ENCODE data around the gene HOXB6. TPM values are rescaled to one million over a fixed set of nuclear protein-coding genes. Genes with fewer than 3 reads are reported as not detected.

The HOXB6 gene
- total RNA-seq, 2 donors from 2014 or later, result not detected

DNA sequence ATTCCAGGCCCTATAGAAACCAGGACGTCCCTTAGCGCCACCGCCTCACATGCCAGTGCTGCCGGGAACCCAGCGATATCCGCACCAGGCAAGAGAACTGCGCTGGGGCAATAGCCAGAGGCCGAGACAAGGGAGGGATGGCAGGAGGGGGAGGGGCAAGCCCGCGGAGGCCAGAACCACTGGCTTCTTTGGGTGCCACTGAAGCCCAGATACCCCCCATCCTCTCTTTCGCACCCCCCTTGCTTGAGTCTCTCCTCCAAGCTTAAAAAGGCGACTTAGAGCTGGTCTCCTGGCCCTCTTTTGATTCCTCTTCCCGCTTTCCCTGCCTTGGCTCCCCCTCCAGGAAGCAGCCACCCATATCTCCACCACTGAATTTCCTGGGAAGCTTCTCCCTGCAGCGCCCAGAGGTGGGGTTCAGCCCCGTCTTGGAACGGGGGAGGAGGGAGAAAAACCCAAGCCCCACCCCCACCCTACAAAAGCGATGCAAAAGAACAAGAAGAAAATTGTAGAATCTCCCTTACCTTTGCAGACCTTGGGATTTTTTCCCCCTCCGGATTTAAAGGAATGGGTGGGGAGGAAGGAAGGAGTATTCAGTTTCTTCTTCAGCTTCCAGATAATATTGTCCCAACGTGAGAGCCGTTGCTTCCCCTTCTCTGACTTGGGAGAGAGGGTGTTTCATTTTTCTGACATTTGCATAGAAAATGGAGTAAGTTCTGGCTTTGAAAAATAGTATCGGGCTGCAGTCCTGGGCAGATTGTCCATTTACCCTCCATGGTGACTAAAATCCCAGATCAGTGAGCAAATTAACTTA is 622 bp downstream of the HOXB6 start:
- Mint-ChIP-seq H3K4me1 (peaks cover 1% of the 10 kb centered on the region), H3K36me3 (ENCODE audit: low read depth) (no peaks in the 10 kb centered on the region), H3K4me3 (no peak overlapping the region), H3K9me3 (no peaks in the 10 kb centered on the region), H3K27ac (no peak overlapping the region), H3K27me3 (ENCODE audit: insufficient read depth) (peaks cover 100% of the 10 kb centered on the region)
- Histone ChIP-seq H3K27me3 (ENCODE audit: control insufficient read depth, insufficient read depth, low read length, poor library complexity, severe bottlenecking) (peaks cover 100% of the 10 kb centered on the region), H3K4me3 (ENCODE audit: low read length) (no peak overlapping the region), H3K27ac (ENCODE audit: low read depth, low read length) (no peak overlapping the region), H3K4me1 (ENCODE audit: control insufficient read depth, insufficient read depth, low read length) (no peaks in the 10 kb centered on the region), H3K9ac (ENCODE audit: extremely low read depth, low read length, poor library complexity, severe bottlenecking) (no peak overlapping the region), H3K36me3 (ENCODE audit: control insufficient read depth, insufficient read depth, low read length) (no peaks in the 10 kb centered on the region), H3K9me3 (ENCODE audit: control insufficient read depth, low read length) (peaks cover 14% of the 10 kb centered on the region)
- TF ChIP-seq, protein P1, sequence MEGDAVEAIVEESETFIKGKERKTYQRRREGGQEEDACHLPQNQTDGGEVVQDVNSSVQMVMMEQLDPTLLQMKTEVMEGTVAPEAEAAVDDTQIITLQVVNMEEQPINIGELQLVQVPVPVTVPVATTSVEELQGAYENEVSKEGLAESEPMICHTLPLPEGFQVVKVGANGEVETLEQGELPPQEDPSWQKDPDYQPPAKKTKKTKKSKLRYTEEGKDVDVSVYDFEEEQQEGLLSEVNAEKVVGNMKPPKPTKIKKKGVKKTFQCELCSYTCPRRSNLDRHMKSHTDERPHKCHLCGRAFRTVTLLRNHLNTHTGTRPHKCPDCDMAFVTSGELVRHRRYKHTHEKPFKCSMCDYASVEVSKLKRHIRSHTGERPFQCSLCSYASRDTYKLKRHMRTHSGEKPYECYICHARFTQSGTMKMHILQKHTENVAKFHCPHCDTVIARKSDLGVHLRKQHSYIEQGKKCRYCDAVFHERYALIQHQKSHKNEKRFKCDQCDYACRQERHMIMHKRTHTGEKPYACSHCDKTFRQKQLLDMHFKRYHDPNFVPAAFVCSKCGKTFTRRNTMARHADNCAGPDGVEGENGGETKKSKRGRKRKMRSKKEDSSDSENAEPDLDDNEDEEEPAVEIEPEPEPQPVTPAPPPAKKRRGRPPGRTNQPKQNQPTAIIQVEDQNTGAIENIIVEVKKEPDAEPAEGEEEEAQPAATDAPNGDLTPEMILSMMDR (conservative IDR thresholded peaks at IDR 0.05), result no peak
- WGBS, 2 experiments (ENCODE audit: insufficient coverage in 1 of 2, insufficient read length in 1 of 2), result 5 to 9% methylated on average over 11 to 17 of the region's 21 CpGs
- DNase-seq, result peak; percentile 82

DNA sequence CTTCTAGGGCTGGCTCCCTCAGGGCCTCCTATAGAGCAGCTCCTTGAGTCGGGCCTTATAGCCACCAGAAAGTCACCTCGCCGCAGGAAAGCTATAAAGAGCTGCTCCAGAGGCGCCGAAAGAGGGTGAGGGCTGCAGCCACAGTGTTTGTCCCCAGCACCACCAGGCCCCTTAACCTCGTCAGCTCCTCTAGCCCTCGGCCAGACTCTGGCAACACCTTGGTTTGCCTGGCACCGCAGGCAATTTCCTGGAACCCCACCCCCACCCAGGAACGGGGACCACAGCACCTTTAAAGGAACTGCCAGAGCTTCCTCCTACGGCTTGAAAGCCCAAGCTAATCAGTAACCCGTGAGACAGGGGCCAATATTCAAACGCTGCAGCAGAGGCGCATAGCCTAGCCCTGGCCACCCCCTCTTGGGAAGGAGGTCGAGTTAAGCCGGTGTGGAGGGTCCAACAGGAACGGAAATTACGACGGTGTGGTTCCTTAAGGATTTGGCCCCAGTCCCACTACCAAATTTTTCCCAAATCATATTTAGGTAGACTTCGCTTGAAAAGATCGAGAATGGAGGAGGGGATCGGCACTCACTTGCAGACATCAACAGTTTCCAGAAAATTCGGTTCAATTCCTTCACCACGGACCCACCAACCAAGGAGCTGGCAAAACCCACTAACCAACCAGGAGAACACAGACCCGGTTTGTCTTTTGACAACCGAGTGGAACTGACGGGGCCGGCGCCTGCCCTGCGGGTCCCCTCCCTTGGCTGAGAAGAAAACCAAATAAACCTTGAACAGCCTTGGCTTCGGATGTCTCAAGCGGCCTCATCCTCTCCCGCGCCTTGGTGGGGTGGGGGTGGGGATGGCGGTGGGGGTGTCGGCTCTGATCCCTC is 3.0 kb downstream of the HOXB6 start:
- WGBS, 2 experiments (ENCODE audit: insufficient coverage in 1 of 2, insufficient read length in 1 of 2), result 6 to 7% methylated on average over 9 to 35 of the region's 35 CpGs
- Histone ChIP-seq H3K4me3 (ENCODE audit: low read length) (no peak overlapping the region), H3K9ac (ENCODE audit: extremely low read depth, low read length, poor library complexity, severe bottlenecking) (no peak overlapping the region), H3K27me3 (ENCODE audit: control insufficient read depth, insufficient read depth, low read length, poor library complexity, severe bottlenecking) (peaks cover 100% of the 10 kb centered on the region), H3K27ac (ENCODE audit: low read depth, low read length) (no peak overlapping the region), H3K4me1 (ENCODE audit: control insufficient read depth, insufficient read depth, low read length) (no peaks in the 10 kb centered on the region), H3K9me3 (ENCODE audit: control insufficient read depth, low read length) (peaks cover 12% of the 10 kb centered on the region), H3K36me3 (ENCODE audit: control insufficient read depth, insufficient read depth, low read length) (no peaks in the 10 kb centered on the region)
- no peaks in the 10 kb centered on the region for H3K36me3 Mint-ChIP-seq (ENCODE audit: low read depth)
- no peaks in the 10 kb centered on the region for H3K9me3 Mint-ChIP-seq
- TF ChIP-seq, protein P1 (conservative IDR thresholded peaks at IDR 0.05), result no peak
- peaks cover 100% of the 10 kb centered on the region for H3K27me3 Mint-ChIP-seq (ENCODE audit: insufficient read depth)
- no peak overlapping the region for H3K27ac Mint-ChIP-seq
- peaks cover 7% of the 10 kb centered on the region for H3K4me1 Mint-ChIP-seq
- H3K4me3 Mint-ChIP-seq, result no peak overlapping the region
- peak; percentile 72 for DNase-seq

DNA sequence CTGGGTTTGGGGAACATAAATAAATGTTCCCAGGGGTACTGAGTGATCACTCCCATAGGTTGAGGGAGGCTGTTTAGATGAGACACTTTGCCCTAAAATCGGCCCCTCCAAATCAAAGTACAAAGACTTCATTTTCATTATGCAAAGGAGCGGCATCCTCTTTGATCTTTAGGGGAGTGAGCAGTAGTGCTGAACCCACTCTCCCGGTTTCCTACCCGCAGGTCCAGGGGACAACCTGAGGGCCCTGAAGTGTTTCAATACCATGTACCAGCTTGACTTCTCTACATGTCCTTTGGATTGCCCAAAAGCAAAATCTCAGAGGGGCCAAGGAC is 3.6 kb downstream of the HOXB6 start:
- Histone ChIP-seq H3K4me3 (ENCODE audit: low read length) (no peak overlapping the region), H3K36me3 (ENCODE audit: control insufficient read depth, insufficient read depth, low read length) (no peaks in the 10 kb centered on the region), H3K27me3 (ENCODE audit: control insufficient read depth, insufficient read depth, low read length, poor library complexity, severe bottlenecking) (peaks cover 100% of the 10 kb centered on the region), H3K27ac (ENCODE audit: low read depth, low read length) (no peak overlapping the region), H3K9me3 (ENCODE audit: control insufficient read depth, low read length) (peaks cover 12% of the 10 kb centered on the region), H3K9ac (ENCODE audit: extremely low read depth, low read length, poor library complexity, severe bottlenecking) (no peak overlapping the region), H3K4me1 (ENCODE audit: control insufficient read depth, insufficient read depth, low read length) (no peaks in the 10 kb centered on the region)
- H3K4me1 Mint-ChIP-seq, result peaks cover 10% of the 10 kb centered on the region
- no peak overlapping the region for H3K27ac Mint-ChIP-seq
- H3K27me3 Mint-ChIP-seq (ENCODE audit: insufficient read depth), result peaks cover 100% of the 10 kb centered on the region
- no peak overlapping the region for H3K4me3 Mint-ChIP-seq
- WGBS, 2 experiments (ENCODE audit: insufficient coverage in 1 of 2, insufficient read length in 1 of 2), result 2 to 5% methylated on average over 4 of the region's 4 CpGs
- TF ChIP-seq, protein P1 (conservative IDR thresholded peaks at IDR 0.05), result no peak
- no peaks in the 10 kb centered on the region for H3K9me3 Mint-ChIP-seq
- no peak for DNase-seq
- no peaks in the 10 kb centered on the region for H3K36me3 Mint-ChIP-seq (ENCODE audit: low read depth)

Measured in endodermal cell (in vitro differentiated cells).